Neural cell (in vitro differentiated cells): Measurements from ENCODE around the gene HHLA2. TPM values are rescaled to one million over a fixed set of nuclear protein-coding genes. Genes with fewer than 3 reads are reported as not detected.

ENCODE experiments used
- H2AFZ ChIP-seq: fragments of 200-600, 300-800 bp; sonication (generic), shearing (Covaris generic); 2 replicates; pipeline ENCODE4 v1.6.0; 2014; ENCODE audit warnings: low read depth, mild to moderate bottlenecking, antibody characterized with exemption, low read length, moderate library complexity
- H3F3A ChIP-seq: fragments of 200-600 bp; shearing (Covaris generic); 2 replicates; pipeline ENCODE4 v1.6.1; 2016; ENCODE audit warnings: mild to moderate bottlenecking, moderate library complexity, mixed read lengths, antibody characterized with exemption, low read length; ENCODE audit not compliant: insufficient read depth, poor library complexity, severe bottlenecking
- H3K27ac ChIP-seq: fragments of 200-600, 300-800 bp; sonication (generic), shearing (Covaris generic); 2 replicates; pipeline ENCODE4 v1.5.1; 2014; ENCODE audit warnings: mild to moderate bottlenecking, low read length, moderate library complexity
- H3K27me3 ChIP-seq: fragments of 300-800, 200-600 bp; sonication (generic), shearing (Covaris generic); 2 replicates; pipeline ENCODE4 v1.6.0; 2014; ENCODE audit warnings: mild to moderate bottlenecking, low read depth, low read length, moderate library complexity; ENCODE audit not compliant: insufficient read depth
- H3K36me3 ChIP-seq: fragments of 300-800, 200-600 bp; sonication (generic), shearing (Covaris generic); 2 replicates; pipeline ENCODE4 v1.5.1; 2014; ENCODE audit warnings: mild to moderate bottlenecking, antibody characterized with exemption, low read length, moderate library complexity; ENCODE audit not compliant: insufficient read depth
- H3K4me2 ChIP-seq: fragments of 300-800, 200-600 bp; sonication (generic), shearing (Covaris generic); 2 replicates; pipeline ENCODE4 v1.6.0; 2014; ENCODE audit warnings: mild to moderate bottlenecking, low read length
- H3K4me3 ChIP-seq: fragments of 300-800, 200-600 bp; sonication (generic), shearing (Covaris generic); 2 replicates; pipeline ENCODE4 v1.5.1; 2014; ENCODE audit warnings: mild to moderate bottlenecking, low read length, moderate library complexity
- H3K79me2 ChIP-seq: fragments of 200-600 bp; shearing (Covaris generic); replicated peaks from 2 replicates; pipeline ENCODE4 v1.6.0; 2014; ENCODE audit warnings: mild to moderate bottlenecking, low read length, moderate library complexity; ENCODE audit not compliant: insufficient read depth
- H3K9ac ChIP-seq: fragments of 300-800, 200-600 bp; sonication (generic), shearing (Covaris generic); 2 replicates; pipeline ENCODE4 v1.6.1; 2016; ENCODE audit warnings: mild to moderate bottlenecking, low read length, mixed read lengths
- H3K9me2 ChIP-seq: fragments of 200-600 bp; shearing (Covaris generic); 2 replicates; pipeline ENCODE4 v1.6.1; 2016; ENCODE audit warnings: mild to moderate bottlenecking, low read length, mixed read lengths; ENCODE audit not compliant: insufficient read depth
- H3K9me3 ChIP-seq: fragments of 200-600, 300-800 bp; sonication (generic), shearing (Covaris generic); 2 replicates; pipeline ENCODE4 v1.6.1; 2016; ENCODE audit warnings: mild to moderate bottlenecking, mixed run types, low read length, moderate library complexity, mixed read lengths
- H4K20me1 ChIP-seq: fragments of 200-600 bp; shearing (Covaris generic); 2 replicates; pipeline ENCODE4 v1.6.1; 2016; ENCODE audit warnings: mild to moderate bottlenecking, mixed run types; ENCODE audit not compliant: insufficient read depth
- CTCF ChIP-seq: fragments of 450-650 bp; IDR thresholded peaks from 2 replicates; pipeline ENCODE4 v1.5.1; 2014; ENCODE audit warnings: antibody characterized with exemption, mild to moderate bottlenecking, moderate library complexity; ENCODE audit not compliant: poor library complexity, severe bottlenecking
- EP300 ChIP-seq: fragments of 450-650 bp; conservative IDR thresholded peaks from 2 replicates; pipeline ENCODE4 v1.6.1; 2014; ENCODE audit warnings: antibody characterized with exemption, mild to moderate bottlenecking, moderate library complexity; ENCODE audit not compliant: poor library complexity, severe bottlenecking
- EZH2 ChIP-seq: fragments of 200-600, 300-800 bp; shearing (Covaris generic), sonication (generic); IDR thresholded peaks from 2 replicates; pipeline ENCODE4 v1.6.1; 2014; ENCODE audit warnings: antibody characterized with exemption, low read length, borderline replicate concordance, mild to moderate bottlenecking; ENCODE audit not compliant: insufficient read depth, poor library complexity, severe bottlenecking
- MXI1 ChIP-seq: fragments of 450-650 bp; conservative IDR thresholded peaks from 2 replicates; pipeline ENCODE4 v1.6.1; 2014; ENCODE audit warnings: antibody characterized with exemption, mild to moderate bottlenecking; ENCODE audit not compliant: poor library complexity, severe bottlenecking
- POLR2AphosphoS5 ChIP-seq: IDR thresholded peaks from 2 replicates; pipeline ENCODE4 v1.6.1; 2012
- RAD21 ChIP-seq: fragments of 450-650 bp; conservative IDR thresholded peaks from 2 replicates; pipeline ENCODE4 v1.6.1; 2014; ENCODE audit warnings: antibody characterized with exemption, mild to moderate bottlenecking, moderate library complexity
- REST ChIP-seq: IDR thresholded peaks from 2 replicates; pipeline ENCODE4 v1.6.1; 2012; ENCODE audit warnings: borderline replicate concordance
- SMC3 ChIP-seq: fragments of 450-650 bp; conservative IDR thresholded peaks from 2 replicates; pipeline ENCODE4 v1.6.1; 2014; ENCODE audit warnings: antibody characterized with exemption, mild to moderate bottlenecking, moderate library complexity; ENCODE audit not compliant: poor library complexity
- TAF1 ChIP-seq: IDR thresholded peaks from 2 replicates; pipeline ENCODE4 v1.6.1; 2012; ENCODE audit warnings: low read depth
- polyA plus RNA-seq: library from polyadenylated mRNA; depleted of rRNA; stranded (reverse); fragments of >200 nt; gene quantifications from 2 replicates; pipeline ENCODE4 v1.2.3, GENCODE V29; 2014

The HHLA2 gene
- polyA plus RNA-seq, 1 donor from 2014 or later = not detected

GRCh38 chr3:108398510-108398909, 102.2 kb downstream of the HHLA2 start:
- H3K9me2 ChIP-seq = no peaks in the 10 kb centered on the region
- no peaks in the 10 kb centered on the region for H3K9me3 ChIP-seq
- H3K27me3 ChIP-seq = no peaks in the 10 kb centered on the region
- no peak overlapping the region for H2AFZ ChIP-seq
- H3K4me3 ChIP-seq = no peak overlapping the region
- TF ChIP-seq RAD21 = no peak
- no peak for TF ChIP-seq TAF1
- no peak for TF ChIP-seq SMC3
- TF ChIP-seq REST = no peak
- TF ChIP-seq POLR2AphosphoS5 = no peak
- TF ChIP-seq EP300 = no peak
- TF ChIP-seq EZH2 = no peak
- TF ChIP-seq CTCF = no peak
- TF ChIP-seq MXI1 = no peak
- no peaks in the 10 kb centered on the region for H3F3A ChIP-seq
- H3K79me2 ChIP-seq = no peaks in the 10 kb centered on the region
- H3K36me3 ChIP-seq = no peaks in the 10 kb centered on the region
- no peaks in the 10 kb centered on the region for H4K20me1 ChIP-seq
- no peak overlapping the region for H3K27ac ChIP-seq
- H3K9ac ChIP-seq = no peak overlapping the region
- H3K4me2 ChIP-seq = no peak overlapping the region

GRCh38 chr3:108401836-108402235, 105.5 kb downstream of the HHLA2 start:
- Histone ChIP-seq H3K36me3 (no peaks in the 10 kb centered on the region), H3K9me3 (no peaks in the 10 kb centered on the region), H4K20me1 (no peaks in the 10 kb centered on the region), H3K27ac (no peak overlapping the region), H2AFZ (no peak overlapping the region), H3K4me2 (no peak overlapping the region), H3K9me2 (no peaks in the 10 kb centered on the region), H3K9ac (no peak overlapping the region), H3K27me3 (no peaks in the 10 kb centered on the region), H3K79me2 (no peaks in the 10 kb centered on the region), H3K4me3 (no peak overlapping the region), H3F3A (no peaks in the 10 kb centered on the region)
- TF ChIP-seq POLR2AphosphoS5 = no peak
- TF ChIP-seq RAD21 = no peak
- TF ChIP-seq EP300 = no peak
- TF ChIP-seq TAF1 = no peak
- no peak for TF ChIP-seq CTCF
- no peak for TF ChIP-seq REST
- TF ChIP-seq MXI1 = no peak
- no peak for TF ChIP-seq SMC3
- TF ChIP-seq EZH2 = no peak
